HG03571 (cell line): ENCODE measurements around the gene CD84.
"Not testable (repeated sequence)": the region's sequence is repeated elsewhere in the genome, so short reads cannot be mapped to it uniquely, and the experiment has no call there.

Experiments used
- ATAC-seq: cut with Tn5 transposase; IDR thresholded peaks from one replicate; pipeline ENCODE4 v1.9.1; 2021; ENCODE audit not compliant: unreplicated experiment

Gene CD84

DNA sequence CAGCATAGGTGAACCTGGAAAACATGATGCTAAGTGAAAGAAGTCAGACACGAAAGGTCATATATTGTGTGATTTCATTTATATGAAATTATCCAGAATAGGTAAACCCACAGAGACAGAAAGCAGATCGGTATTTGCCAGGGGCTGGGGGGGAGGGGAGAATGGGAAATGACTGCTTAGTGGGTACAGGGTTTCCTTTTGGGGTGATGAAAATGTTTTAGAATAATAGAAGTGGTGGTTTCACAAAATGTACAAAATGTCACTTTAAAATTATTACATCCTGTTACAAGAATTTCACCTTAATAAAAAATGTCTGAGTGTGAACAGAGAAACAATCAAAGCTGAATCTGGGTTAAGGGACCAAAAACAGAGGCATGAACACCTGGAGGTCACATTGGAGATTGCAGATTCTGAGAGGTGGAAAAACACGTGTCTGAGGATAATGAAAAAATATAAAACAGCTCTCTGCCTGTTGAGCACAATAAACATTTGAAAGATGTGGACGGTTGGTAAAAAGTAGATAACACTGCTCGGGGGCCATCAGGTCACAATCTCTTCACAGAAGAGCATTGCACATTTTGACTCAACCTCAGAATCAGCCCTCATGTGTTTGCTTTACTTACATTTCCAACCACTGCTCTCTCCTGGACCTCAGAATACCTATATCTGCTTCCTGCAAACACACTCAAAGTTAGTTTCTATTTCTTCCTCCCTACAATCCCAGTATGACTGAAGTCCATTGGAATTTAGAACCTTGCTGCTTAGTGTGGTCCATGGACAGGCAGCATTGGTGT, 59.5 kb downstream of the CD84 start:
- no peak for ATAC-seq

DNA sequence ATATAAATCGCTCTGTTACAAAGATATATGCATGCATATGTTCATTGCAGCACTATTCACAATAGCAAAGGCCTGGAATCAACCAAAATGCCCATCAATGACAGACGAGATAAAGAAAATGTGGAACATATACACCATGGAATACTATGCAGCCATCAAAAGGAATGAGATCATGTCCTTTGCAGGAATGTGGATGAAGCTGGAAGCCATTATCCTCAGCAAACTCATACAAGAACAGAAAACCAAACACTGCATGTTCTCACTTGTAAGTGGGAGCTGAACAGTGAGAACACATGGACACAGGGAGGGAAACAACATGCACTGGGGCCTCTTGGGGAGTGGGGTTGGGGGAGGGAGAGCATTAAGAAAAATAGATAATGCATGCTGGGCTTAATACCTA, 61.8 kb downstream of the CD84 start:
- ATAC-seq = not testable (repeated sequence)

DNA sequence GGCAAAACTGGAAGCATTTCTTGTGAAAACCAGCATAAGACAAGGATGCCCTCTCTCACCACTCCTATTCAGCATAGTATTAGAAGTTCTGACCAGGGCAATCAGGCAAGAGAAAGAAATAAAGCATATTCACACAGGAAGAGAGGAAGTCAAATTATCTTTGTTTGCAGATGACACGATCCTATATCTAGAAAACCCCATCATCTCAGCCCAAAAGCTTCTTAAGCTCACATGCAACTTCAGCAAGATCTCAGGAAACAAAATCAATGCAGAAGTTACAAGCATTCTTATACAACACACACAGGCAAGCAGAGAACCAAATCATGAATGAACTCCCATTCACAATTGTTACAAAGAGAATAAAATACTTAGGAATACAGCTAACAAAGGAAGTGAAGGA, 63.4 kb downstream of the CD84 start:
- not testable (repeated sequence) for ATAC-seq

DNA sequence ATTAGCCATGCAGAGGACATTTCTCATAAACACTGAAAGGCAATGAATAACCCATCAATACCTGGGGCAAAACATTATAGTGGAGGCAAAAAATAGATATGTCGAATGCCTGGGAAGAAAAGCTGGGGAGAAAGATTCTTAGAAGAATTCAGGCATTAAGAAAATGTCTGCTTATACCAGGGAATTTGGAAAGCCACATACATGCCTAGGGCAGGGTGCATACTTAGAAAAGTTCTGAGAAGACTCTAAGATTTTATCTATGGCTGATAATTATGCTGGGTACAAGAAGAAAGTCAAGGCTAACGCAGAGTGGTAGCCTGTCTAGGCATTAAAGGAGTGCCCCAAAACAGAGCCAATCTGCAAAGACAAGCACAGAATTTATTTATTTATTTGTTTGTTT, 74.6 kb downstream of the CD84 start:
- no peak for ATAC-seq

DNA sequence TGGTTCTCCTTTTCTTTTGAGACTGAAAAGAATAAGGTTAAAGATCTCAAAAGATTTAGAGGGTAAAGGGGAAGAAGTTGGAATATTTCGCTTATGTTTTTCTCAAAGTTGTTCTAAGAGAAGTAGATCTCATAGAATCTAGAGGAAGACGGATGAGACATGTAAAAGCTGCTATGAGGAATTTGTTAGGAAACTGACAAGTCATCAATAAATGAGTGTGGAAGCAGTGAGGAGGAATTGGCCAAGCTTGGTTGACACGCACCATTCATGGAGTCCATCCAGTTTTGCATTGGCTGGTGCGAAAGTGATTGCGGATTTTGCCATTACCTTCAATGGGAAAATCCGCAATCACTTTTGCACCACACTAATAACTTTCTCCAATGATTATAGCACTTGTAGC, 76.2 kb downstream of the CD84 start:
- no peak for ATAC-seq

DNA sequence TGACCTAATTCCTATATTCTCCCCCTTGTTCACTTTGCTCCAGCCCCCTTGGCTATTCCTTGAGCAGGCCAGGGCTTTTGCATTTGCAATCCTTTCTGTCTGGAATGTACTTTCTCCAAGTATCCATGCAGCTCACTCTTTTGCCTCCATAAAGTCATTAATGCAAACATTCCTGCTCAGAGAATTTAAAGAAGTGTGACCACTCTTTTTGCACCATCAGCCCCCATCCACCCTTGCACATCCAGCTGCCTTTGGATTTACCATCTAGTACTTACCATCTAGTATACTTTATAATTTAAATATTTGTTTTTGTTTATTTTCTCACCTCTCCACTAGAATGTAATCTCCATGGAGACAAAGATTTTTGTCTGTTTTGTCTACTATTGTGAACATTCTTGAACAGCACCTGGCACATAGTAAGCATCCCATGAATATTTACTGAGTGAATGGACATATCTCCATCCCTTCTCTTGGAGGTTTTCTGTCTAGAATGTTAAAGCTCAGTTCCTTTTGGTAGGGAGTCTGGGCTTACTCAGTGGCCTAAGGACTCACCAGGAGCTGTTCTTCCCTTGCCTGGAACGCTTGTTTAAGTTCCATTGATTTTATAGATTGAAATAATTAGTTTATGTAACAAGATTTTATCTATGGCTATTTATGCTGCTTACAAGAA, 78.8 kb downstream of the CD84 start:
- ATAC-seq = no peak

DNA sequence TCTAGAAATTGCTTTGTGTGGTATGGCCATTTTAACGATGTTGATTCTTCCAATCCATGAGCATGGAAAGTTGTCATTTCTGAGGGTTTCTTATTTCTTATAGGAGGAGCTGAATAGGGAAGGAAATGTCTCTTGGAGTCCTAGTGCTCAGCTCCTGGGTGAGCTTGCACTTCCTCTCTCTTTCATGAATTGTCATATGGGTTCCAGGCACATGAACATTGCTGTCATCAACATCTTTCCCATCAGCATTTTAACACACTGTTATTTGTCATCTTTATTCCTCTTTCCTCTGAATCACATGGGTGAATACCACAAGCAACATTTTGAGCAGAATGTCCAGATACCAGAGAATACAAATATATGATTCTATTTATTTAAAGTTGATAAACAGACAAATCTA, 79.7 kb downstream of the CD84 start:
- no peak for ATAC-seq

DNA sequence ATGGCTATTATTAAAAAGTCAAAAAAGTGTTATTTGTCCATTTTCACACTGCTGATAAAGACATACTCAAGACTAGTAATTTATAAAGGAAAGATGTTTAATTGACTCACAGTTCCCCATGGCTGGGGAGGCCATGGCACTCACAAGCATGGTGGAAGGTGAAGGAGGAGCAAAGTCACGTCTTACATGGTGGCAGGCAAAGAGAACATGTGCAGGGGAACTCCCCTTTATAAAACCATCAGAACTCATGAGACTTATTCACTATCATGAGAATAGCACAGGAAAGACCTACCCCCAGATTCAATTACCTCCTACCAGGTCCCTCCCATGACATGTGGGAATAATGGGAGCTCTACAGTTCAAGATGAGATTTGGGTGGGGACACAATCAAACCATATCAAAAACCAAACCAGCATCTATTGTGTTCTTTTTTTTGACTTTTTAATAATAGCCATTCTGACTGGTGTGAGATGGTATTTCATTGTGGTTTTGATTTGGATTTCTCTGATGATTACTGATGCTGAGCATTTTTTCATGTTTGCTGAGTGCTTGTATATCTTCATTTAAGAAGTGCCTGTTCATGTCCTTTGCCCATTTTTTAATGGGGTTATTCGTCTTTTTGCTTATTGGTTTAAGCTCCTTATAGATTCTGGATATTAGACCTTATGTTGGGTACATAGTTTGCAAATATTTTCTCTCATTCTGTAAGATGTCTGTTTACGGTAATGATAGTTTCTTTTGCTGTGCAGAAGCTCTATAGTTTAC, 80.8 kb downstream of the CD84 start:
- not testable (repeated sequence) for ATAC-seq

DNA sequence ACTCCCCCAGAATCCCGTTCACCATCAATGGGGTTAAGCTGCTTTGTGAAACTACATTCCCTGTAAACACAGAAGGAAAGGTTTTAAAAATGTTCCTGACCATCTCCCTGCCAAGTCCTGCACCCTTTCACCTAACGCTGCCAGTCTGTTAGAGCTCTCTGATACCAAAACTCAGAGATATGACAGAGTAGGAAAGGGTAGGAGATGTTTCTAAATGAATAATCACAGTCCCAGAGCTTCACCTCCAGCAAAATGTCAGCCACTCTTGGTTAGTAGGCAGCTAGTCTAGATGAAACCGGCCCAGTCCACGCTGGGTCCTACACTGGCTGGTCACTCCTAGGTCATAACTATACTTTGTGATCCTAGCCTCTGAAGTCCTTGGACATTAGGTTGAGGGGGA, 83.0 kb downstream of the CD84 start:
- no peak for ATAC-seq

DNA sequence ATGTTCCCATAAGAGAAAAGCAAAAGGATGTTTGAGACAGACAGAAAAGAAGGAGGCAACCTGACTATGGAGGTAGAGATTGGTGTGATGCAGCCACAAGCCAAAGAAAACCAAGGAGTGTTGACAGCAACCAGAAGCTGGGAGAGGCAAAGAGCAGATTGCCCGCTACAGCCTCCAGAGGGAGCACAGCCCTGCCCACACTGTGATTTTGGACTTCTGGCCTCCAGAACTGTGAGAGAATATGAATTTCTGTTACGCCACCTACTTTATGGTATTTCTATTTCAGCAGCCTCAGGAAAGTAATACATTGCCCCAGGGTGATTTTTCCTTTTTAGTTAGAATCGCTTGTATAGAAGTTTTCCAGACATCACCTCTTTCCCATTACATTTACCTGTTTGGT, 84.7 kb downstream of the CD84 start:
- no peak for ATAC-seq

DNA sequence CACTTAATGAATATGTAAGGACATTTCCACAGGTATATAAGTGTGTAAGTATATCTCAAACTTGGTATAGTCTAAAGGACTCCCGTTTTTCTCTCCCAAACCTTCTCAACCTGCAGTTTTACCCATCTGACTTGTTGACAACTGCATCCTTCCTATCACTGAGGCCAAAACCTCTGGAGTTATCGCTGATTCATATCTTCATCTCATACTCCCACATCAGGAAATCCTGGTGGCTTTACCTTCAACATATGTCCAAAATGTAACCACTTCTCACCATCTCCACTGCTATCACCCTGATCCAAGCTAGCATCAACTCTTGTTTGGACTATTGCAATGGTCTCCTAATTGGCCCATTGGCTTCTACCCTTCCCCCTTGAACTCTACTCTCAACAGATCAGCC, 86.7 kb downstream of the CD84 start:
- no peak for ATAC-seq

DNA sequence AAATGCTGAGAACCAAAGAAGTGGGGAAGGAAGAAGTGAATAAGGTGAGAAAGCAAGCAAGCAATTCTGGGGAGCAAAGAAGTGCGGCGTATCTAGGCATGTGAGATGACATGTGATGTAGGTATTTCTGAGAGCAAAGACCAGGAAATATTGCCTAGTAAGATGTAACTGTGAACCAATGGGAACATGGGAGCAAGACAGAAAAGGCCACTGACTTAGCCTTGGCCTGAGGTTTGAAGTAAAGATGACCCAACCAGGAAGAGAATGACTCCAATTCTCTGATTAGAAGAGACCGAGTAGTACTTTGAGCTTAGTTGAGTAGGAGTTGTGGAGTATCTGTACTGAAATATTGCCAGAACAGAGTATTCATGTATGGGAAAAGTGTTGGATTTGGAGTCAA, 87.3 kb downstream of the CD84 start:
- no peak for ATAC-seq
